ENCODE results near the gene SCARB2. TPM values are rescaled to one million over a fixed set of nuclear protein-coding genes. Genes with fewer than 3 reads are reported as not detected.

SCARB2 gene
- total RNA-seq, 2 donors from 2014 or later, result 169 to 392 TPM

GRCh38 chr4:76120199-76120598 lies 93.4 kb downstream of the SCARB2 start:
- Histone ChIP-seq H3K36me3 (no peaks in the 10 kb centered on the region), H3K9me3 (no peaks in the 10 kb centered on the region), H3K27ac (no peak overlapping the region), H3K27me3 (replicated peaks; ENCODE audit: insufficient read depth) (no peaks in the 10 kb centered on the region), H3K4me3 (no peak overlapping the region), H3K4me1 (replicated peaks) (no peaks in the 10 kb centered on the region)
- intact Hi-C loops (cut with DNase I), result no loop called here
- DNase-seq (ENCODE audit: low spot score), result no peak
- WGBS, result 76% methylated on average over 4 of the region's 4 CpGs
- TF ChIP-seq CTCF (IDR thresholded peaks at IDR 0.05) (no peak), POLR2A (IDR thresholded peaks at IDR 0.05) (no peak), POLR2AphosphoS5 (IDR thresholded peaks at IDR 0.05) (no peak)

GRCh38 chr4:76117536-76117935 lies 96.1 kb downstream of the SCARB2 start:
- Histone ChIP-seq H3K27me3 (replicated peaks; ENCODE audit: insufficient read depth) (no peaks in the 10 kb centered on the region), H3K4me1 (replicated peaks) (no peaks in the 10 kb centered on the region), H3K9me3 (no peaks in the 10 kb centered on the region), H3K36me3 (no peaks in the 10 kb centered on the region), H3K4me3 (no peak overlapping the region), H3K27ac (no peak overlapping the region)
- intact Hi-C loops (cut with DNase I), result no loop called here
- WGBS, result 97% methylated on average over 5 of the region's 5 CpGs
- DNase-seq (ENCODE audit: low spot score), result no peak
- no peak for TF ChIP-seq POLR2AphosphoS5 (IDR thresholded peaks at IDR 0.05)
- TF ChIP-seq CTCF (IDR thresholded peaks at IDR 0.05), result no peak
- no peak for TF ChIP-seq POLR2A (IDR thresholded peaks at IDR 0.05)

GRCh38 chr4:76116821-76117220 lies 96.8 kb downstream of the SCARB2 start:
- Histone ChIP-seq H3K4me3 (no peak overlapping the region), H3K27ac (no peak overlapping the region), H3K4me1 (replicated peaks) (no peaks in the 10 kb centered on the region), H3K9me3 (no peaks in the 10 kb centered on the region), H3K27me3 (replicated peaks; ENCODE audit: insufficient read depth) (no peaks in the 10 kb centered on the region), H3K36me3 (no peaks in the 10 kb centered on the region)
- WGBS, result 95% methylated on average over 1 of the region's 1 CpG
- DNase-seq (ENCODE audit: low spot score), result no peak
- TF ChIP-seq POLR2AphosphoS5 (IDR thresholded peaks at IDR 0.05) (no peak), CTCF (IDR thresholded peaks at IDR 0.05) (no peak), POLR2A (IDR thresholded peaks at IDR 0.05) (no peak)
- intact Hi-C loops (cut with DNase I), result no loop called here

Other genes starting within 250 kb of the SCARB2 start
- gene SDAD1, start 222.9 kb downstream of the SCARB2 start, total RNA-seq, result 10 to 100 TPM; 36.6 to 40.3 TPM
- 1 to 10 TPM in 1 of 2 donors, under 1 TPM in 1; 0.27 to 2.6 TPM for gene CXCL9, start 206.3 kb downstream of the SCARB2 start, total RNA-seq
- under 1 TPM in 1 of 2 donors, not detected in 1; 0.51 TPM for gene CXCL10, start 190.3 kb downstream of the SCARB2 start, total RNA-seq
- gene CXCL11, start 177.8 kb downstream of the SCARB2 start, total RNA-seq, result under 1 TPM in 1 of 2 donors, not detected in 1; 0.23 TPM
- 10 to 100 TPM in 1 of 2 donors, 1 to 10 TPM in 1; 3.8 to 24.8 TPM for gene ART3, start 139.1 kb downstream of the SCARB2 start, total RNA-seq
- gene NUP54, start 65.4 kb downstream of the SCARB2 start, total RNA-seq, result 10 to 100 TPM; 31.7 to 43.5 TPM
- gene FAM47E, start 37.9 kb upstream of the SCARB2 start, total RNA-seq, result 10 to 100 TPM; 12.3 to 15.1 TPM
- 1 to 10 TPM; 2.4 to 7.1 TPM for gene STBD1, start 92.9 kb upstream of the SCARB2 start, total RNA-seq
- 1 to 10 TPM in 1 of 2 donors, not detected in 1; 4.9 TPM for gene CCDC158, start 207.3 kb upstream of the SCARB2 start, total RNA-seq
- gene SHROOM3, start 221.4 kb upstream of the SCARB2 start, total RNA-seq, result 100 to 1,000 TPM; 107 to 137 TPM